Measurements from ENCODE around the gene ZNF226. TPM values are rescaled to one million over a fixed set of nuclear protein-coding genes. Genes with fewer than 3 reads are reported as not detected.

The ZNF226 gene
- total and polyA plus RNA-seq, 8 donors = 9.3 to 49.2 (median 18.2) TPM

DNA sequence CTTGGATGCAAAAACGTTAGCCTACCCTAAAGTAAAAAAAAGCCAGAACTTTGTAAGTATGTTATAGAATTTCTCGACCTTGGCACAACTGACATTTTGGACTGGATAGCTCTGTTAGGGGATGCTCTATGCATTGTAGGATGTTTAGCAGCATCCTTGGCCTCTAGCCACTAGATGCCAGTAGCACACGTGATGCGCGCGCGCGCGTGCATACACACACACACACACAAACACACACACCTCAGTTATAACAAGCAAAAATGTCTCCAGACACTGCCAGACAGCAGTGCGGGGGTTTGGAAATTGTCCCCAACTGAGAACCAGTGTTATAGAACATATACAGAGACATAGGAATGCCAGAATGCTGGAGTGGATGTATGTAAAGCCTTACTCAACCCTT lies 17.2 kb downstream of the ZNF226 start:
- WGBS, 5 donors = 80 to 93% (median 84%) methylated on average over 10 of the region's 10 CpGs
- no peak overlapping the region for H3K27ac ChIP-seq
- intact Hi-C loops (cut with DNase I; ENCODE audit: low total_unique reads) = no loop called here
- H3K9me3 ChIP-seq = peaks cover 39 to 98% (median 92%) of the 10 kb centered on the region in 4 donors
- no peaks in the 10 kb centered on the region for H3K4me1 ChIP-seq
- no peak for DNase-seq
- peaks cover 0 to 6% (median 1%) of the 10 kb centered on the region in 4 donors for H3K36me3 ChIP-seq
- no peak overlapping the region for H3K4me3 ChIP-seq
- H3K27me3 ChIP-seq = no peaks in the 10 kb centered on the region
- TF ChIP-seq POLR2A (IDR thresholded peaks at IDR 0.05) (no peak), EP300 (IDR thresholded peaks at IDR 0.05) (no peak), POLR2AphosphoS5 (IDR thresholded peaks at IDR 0.05) (no peak)
- TF ChIP-seq, protein P1, sequence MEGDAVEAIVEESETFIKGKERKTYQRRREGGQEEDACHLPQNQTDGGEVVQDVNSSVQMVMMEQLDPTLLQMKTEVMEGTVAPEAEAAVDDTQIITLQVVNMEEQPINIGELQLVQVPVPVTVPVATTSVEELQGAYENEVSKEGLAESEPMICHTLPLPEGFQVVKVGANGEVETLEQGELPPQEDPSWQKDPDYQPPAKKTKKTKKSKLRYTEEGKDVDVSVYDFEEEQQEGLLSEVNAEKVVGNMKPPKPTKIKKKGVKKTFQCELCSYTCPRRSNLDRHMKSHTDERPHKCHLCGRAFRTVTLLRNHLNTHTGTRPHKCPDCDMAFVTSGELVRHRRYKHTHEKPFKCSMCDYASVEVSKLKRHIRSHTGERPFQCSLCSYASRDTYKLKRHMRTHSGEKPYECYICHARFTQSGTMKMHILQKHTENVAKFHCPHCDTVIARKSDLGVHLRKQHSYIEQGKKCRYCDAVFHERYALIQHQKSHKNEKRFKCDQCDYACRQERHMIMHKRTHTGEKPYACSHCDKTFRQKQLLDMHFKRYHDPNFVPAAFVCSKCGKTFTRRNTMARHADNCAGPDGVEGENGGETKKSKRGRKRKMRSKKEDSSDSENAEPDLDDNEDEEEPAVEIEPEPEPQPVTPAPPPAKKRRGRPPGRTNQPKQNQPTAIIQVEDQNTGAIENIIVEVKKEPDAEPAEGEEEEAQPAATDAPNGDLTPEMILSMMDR (IDR thresholded peaks at IDR 0.05) = no peak

DNA sequence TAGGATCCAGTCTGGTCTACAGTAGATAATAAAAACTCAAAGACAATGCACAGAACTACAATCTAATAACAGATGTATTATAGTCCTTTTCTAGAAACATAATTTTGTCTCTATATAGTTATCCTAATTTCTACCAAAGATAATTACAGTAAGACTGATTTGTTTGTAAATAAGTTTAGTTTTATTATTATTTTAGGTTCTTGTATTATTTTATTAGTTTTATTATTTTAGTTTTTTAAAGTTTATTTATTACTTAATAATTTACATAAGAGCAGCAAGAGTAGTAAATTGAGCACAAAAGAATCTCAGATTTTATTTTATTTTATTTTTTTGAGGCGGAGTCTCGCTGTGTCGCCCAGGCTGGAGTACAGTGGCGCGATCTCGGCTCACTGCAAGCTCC lies 25.1 kb downstream of the ZNF226 start:
- TF ChIP-seq EP300 (IDR thresholded peaks at IDR 0.05) = no peak
- TF ChIP-seq POLR2AphosphoS5 (IDR thresholded peaks at IDR 0.05) = no peak
- no peak for TF ChIP-seq POLR2A (IDR thresholded peaks at IDR 0.05)
- TF ChIP-seq, protein P1 (IDR thresholded peaks at IDR 0.05) = no peak
- intact Hi-C loops (cut with DNase I; ENCODE audit: low total_unique reads) = no loop called here
- Histone ChIP-seq H3K27me3 (no peaks in the 10 kb centered on the region), H3K4me3 (no peak overlapping the region), H3K9me3 (peaks cover 0 to 90% (median 63%) of the 10 kb centered on the region in 4 donors), H3K36me3 (no peaks in the 10 kb centered on the region), H3K4me1 (no peaks in the 10 kb centered on the region), H3K27ac (no peak overlapping the region)
- DNase-seq = no peak
- WGBS, 5 donors = 96 to 100% (median 97%) methylated on average over 6 of the region's 6 CpGs

DNA sequence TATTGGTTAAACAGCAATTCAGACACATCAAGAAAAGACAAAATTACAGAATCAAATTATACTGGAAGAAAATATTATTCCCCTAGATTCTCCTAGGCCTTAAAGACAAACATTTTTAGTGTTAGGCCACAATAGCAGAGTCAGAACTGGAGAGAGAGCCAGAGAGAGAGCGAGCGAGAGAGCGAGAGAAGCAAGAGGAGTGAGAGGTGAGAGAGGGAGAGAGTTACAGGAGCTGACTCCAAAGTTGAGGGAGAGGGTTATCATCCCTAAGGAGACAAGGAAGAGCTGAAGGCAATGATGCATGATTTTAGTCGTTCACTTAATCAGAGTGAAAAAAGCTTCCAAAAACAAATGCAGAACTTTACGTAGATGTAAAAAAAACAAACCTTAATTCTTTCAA lies 27.2 kb downstream of the ZNF226 start:
- DNase-seq = no peak
- no peak overlapping the region for H3K4me3 ChIP-seq
- peaks cover 0 to 12% (median 0%) of the 10 kb centered on the region in 4 donors for H3K36me3 ChIP-seq
- H3K27me3 ChIP-seq = no peaks in the 10 kb centered on the region
- intact Hi-C loops (cut with DNase I; ENCODE audit: low total_unique reads) = no loop called here
- WGBS, 5 donors = 69 to 80% (median 75%) methylated on average over 5 of the region's 5 CpGs
- peaks cover 0 to 92% (median 63%) of the 10 kb centered on the region in 4 donors for H3K9me3 ChIP-seq
- TF ChIP-seq POLR2A (IDR thresholded peaks at IDR 0.05) (no peak), EP300 (IDR thresholded peaks at IDR 0.05) (no peak), POLR2AphosphoS5 (IDR thresholded peaks at IDR 0.05) (no peak)
- TF ChIP-seq, protein P1 (IDR thresholded peaks at IDR 0.05) = no peak
- H3K4me1 ChIP-seq = no peaks in the 10 kb centered on the region
- no peak overlapping the region for H3K27ac ChIP-seq

DNA sequence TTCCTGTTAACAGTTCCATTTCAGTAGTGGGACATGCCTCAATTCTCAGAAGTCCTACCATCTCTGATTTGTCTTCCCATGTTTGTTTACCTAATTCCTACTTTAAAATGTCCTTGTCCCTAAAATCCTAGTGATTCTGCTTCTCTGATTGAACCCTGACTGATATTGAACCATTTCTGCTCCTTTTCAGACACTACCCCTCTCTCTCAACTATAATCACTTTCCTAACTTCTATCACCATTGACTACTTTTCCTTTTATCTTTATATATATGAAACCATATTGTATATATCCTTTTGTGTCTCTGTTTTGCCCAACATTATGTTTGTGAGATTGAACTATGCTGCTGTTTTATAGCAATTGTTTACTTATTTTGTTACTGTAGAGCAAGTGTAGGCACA lies 31.9 kb downstream of the ZNF226 start:
- no peak for DNase-seq
- Histone ChIP-seq H3K36me3 (peaks cover 0 to 17% (median 0%) of the 10 kb centered on the region in 4 donors), H3K27me3 (no peaks in the 10 kb centered on the region), H3K4me3 (no peak overlapping the region), H3K4me1 (no peaks in the 10 kb centered on the region), H3K27ac (no peak overlapping the region), H3K9me3 (peaks cover 0 to 90% (median 64%) of the 10 kb centered on the region in 4 donors)
- TF ChIP-seq POLR2AphosphoS5 (IDR thresholded peaks at IDR 0.05) = no peak
- no peak for TF ChIP-seq EP300 (IDR thresholded peaks at IDR 0.05)
- TF ChIP-seq, protein P1 (IDR thresholded peaks at IDR 0.05) = no peak
- TF ChIP-seq POLR2A (IDR thresholded peaks at IDR 0.05) = no peak
- intact Hi-C loops (cut with DNase I; ENCODE audit: low total_unique reads) = no loop called here

Measured in stomach (tissue), 9 donors.